MM.1S (cell line): ENCODE data around the gene TSPAN33.

ENCODE experiments used
- DNase-seq: peaks from one replicate; pipeline ENCODE4 v3.0.0-alpha.2; 2015
- H2AFZ ChIP-seq: fragments of 300-600 bp; sonication (generic); 2 replicates; pipeline ENCODE4 v1.6.0; 2016; ENCODE audit warnings: antibody characterized with exemption, low read length
- H3F3A ChIP-seq: fragments of 300-600 bp; sonication (generic); 2 replicates; pipeline ENCODE4 v1.6.1; 2016; ENCODE audit warnings: mild to moderate bottlenecking, antibody characterized with exemption, low read length, moderate library complexity, mixed read lengths; ENCODE audit not compliant: insufficient read depth
- H3K27ac ChIP-seq: fragments of 300-600 bp; sonication (generic); 2 replicates; pipeline ENCODE4 v1.5.1; 2016; ENCODE audit warnings: mild to moderate bottlenecking, low read length
- H3K27me3 ChIP-seq: fragments of 300-600 bp; sonication (generic); replicated peaks from 2 replicates; pipeline ENCODE4 v1.6.0; 2016; ENCODE audit warnings: low read length; ENCODE audit not compliant: insufficient read depth
- H3K36me3 ChIP-seq: fragments of 300-600 bp; sonication (generic); replicated peaks from 2 replicates; pipeline ENCODE4 v1.6.1; 2016; ENCODE audit warnings: mild to moderate bottlenecking, low read length, mixed read lengths; ENCODE audit not compliant: insufficient read depth
- H3K4me1 ChIP-seq: fragments of 300-600 bp; sonication (generic); 2 replicates; pipeline ENCODE4 v1.6.1; 2016; ENCODE audit warnings: low read length, mixed read lengths
- H3K4me2 ChIP-seq: fragments of 300-600 bp; sonication (generic); 2 replicates; pipeline ENCODE4 v1.6.0; 2016; ENCODE audit warnings: low read depth, low read length
- H3K4me3 ChIP-seq: fragments of 300-600 bp; sonication (generic); 2 replicates; pipeline ENCODE4 v1.5.1; 2016; ENCODE audit warnings: low read length, mixed read lengths
- H3K79me2 ChIP-seq: fragments of 300-600 bp; sonication (generic); 2 replicates; pipeline ENCODE4 v1.6.1; 2016; ENCODE audit warnings: mixed run types, low read length, mixed read lengths
- H3K9ac ChIP-seq: fragments of 300-600 bp; sonication (generic); 2 replicates; pipeline ENCODE4 v1.6.1; 2016; ENCODE audit warnings: low read length, mixed read lengths
- H3K9me2 ChIP-seq: fragments of 300-600 bp; sonication (generic); replicated peaks from 2 replicates; pipeline ENCODE4 v1.6.1; 2016; ENCODE audit warnings: mild to moderate bottlenecking, low read length, mixed read lengths; ENCODE audit not compliant: insufficient read depth
- H3K9me3 ChIP-seq: fragments of 300-600 bp; sonication (generic); replicated peaks from 2 replicates; pipeline ENCODE4 v1.6.1; 2016; ENCODE audit warnings: mild to moderate bottlenecking, low read length, mixed read lengths; ENCODE audit not compliant: insufficient read depth
- H4K20me1 ChIP-seq: fragments of 300-600 bp; sonication (generic); 2 replicates; pipeline ENCODE4 v1.6.1; 2016; ENCODE audit warnings: mild to moderate bottlenecking, low read length, moderate library complexity, mixed read lengths; ENCODE audit not compliant: insufficient read depth
- CTCF ChIP-seq: fragments of 300-600 bp; sonication (generic); IDR thresholded peaks from 2 replicates; pipeline ENCODE4 v1.5.1; 2016; ENCODE audit warnings: antibody characterized with exemption, low read length, mixed read lengths
- EZH2 ChIP-seq: fragments of 300-600 bp; sonication (generic); optimal IDR thresholded peaks from 2 replicates; pipeline ENCODE3; 2017; ENCODE audit warnings: low read depth, mild to moderate bottlenecking, antibody characterized with exemption, low read length, mixed read lengths
- EZH2phosphoT487 ChIP-seq: fragments of 300-600 bp; sonication (generic); IDR thresholded peaks from 2 replicates; pipeline ENCODE4 v1.6.1; 2018; ENCODE audit warnings: antibody characterized with exemption, low read length

The TSPAN33 gene

GRCh38 chr7:129126314-129126713, 18.2 kb upstream of the TSPAN33 start:
- H3K9ac ChIP-seq, result no peak overlapping the region
- H3K4me3 ChIP-seq, result no peak overlapping the region
- H3K27ac ChIP-seq, result no peak overlapping the region
- H3K9me3 ChIP-seq, result no peaks in the 10 kb centered on the region
- no peaks in the 10 kb centered on the region for H3K27me3 ChIP-seq
- no peaks in the 10 kb centered on the region for H3K36me3 ChIP-seq
- peaks cover 32% of the 10 kb centered on the region for H3F3A ChIP-seq
- no peak for DNase-seq
- no peak for TF ChIP-seq EZH2
- TF ChIP-seq CTCF, result no peak
- no peak for TF ChIP-seq EZH2phosphoT487
- no peaks in the 10 kb centered on the region for H4K20me1 ChIP-seq
- no peak overlapping the region for H3K4me2 ChIP-seq
- H3K4me1 ChIP-seq, result peaks cover 32% of the 10 kb centered on the region
- H3K9me2 ChIP-seq, result no peaks in the 10 kb centered on the region
- H2AFZ ChIP-seq, result no peak overlapping the region
- no peaks in the 10 kb centered on the region for H3K79me2 ChIP-seq

- H3K27ac ChIP-seq, result no peak overlapping the region
- H4K20me1 ChIP-seq, result no peaks in the 10 kb centered on the region
- H3K4me3 ChIP-seq, result no peak overlapping the region
These were observed 17.4 kb upstream of the TSPAN33 start for GRCh38 chr7:129127154-129127553.

GRCh38 chr7:129127601-129128000, 16.9 kb upstream of the TSPAN33 start:
- H3K27ac ChIP-seq, result no peak overlapping the region
- H3K4me3 ChIP-seq, result no peak overlapping the region
- H3K4me2 ChIP-seq, result no peak overlapping the region
- no peak for TF ChIP-seq EZH2
- TF ChIP-seq EZH2phosphoT487, result no peak
- no peak for TF ChIP-seq CTCF
- peaks cover 20% of the 10 kb centered on the region for H3K4me1 ChIP-seq
- H3K79me2 ChIP-seq, result no peaks in the 10 kb centered on the region
- no peaks in the 10 kb centered on the region for H3K9me3 ChIP-seq
- H3K36me3 ChIP-seq, result no peaks in the 10 kb centered on the region
- no peak for DNase-seq
- peaks cover 19% of the 10 kb centered on the region for H3F3A ChIP-seq
- H3K27me3 ChIP-seq, result no peaks in the 10 kb centered on the region
- H3K9me2 ChIP-seq, result no peaks in the 10 kb centered on the region
- H2AFZ ChIP-seq, result no peak overlapping the region
- no peaks in the 10 kb centered on the region for H4K20me1 ChIP-seq
- no peak overlapping the region for H3K9ac ChIP-seq

More at GRCh38 chr7:129127154-129127553, 17.4 kb upstream of the TSPAN33 start:
- H3K4me1 ChIP-seq, result peaks cover 25% of the 10 kb centered on the region
- H3K9me2 ChIP-seq, result no peaks in the 10 kb centered on the region
- no peak for TF ChIP-seq EZH2
- TF ChIP-seq EZH2phosphoT487, result no peak
- TF ChIP-seq CTCF, result no peak
- H3K36me3 ChIP-seq, result no peaks in the 10 kb centered on the region
- H3F3A ChIP-seq, result peaks cover 24% of the 10 kb centered on the region
- H3K9me3 ChIP-seq, result no peaks in the 10 kb centered on the region
- no peaks in the 10 kb centered on the region for H3K27me3 ChIP-seq
- H3K4me2 ChIP-seq, result no peak overlapping the region
- H2AFZ ChIP-seq, result no peak overlapping the region
- no peaks in the 10 kb centered on the region for H3K79me2 ChIP-seq
- no peak for DNase-seq
- no peak overlapping the region for H3K9ac ChIP-seq
